SK-N-SH treated with all-trans-retinoic acid at 6 μM for 48 hours (cell line): ENCODE results near the gene HS6ST2.

ENCODE experiments used
- ATAC-seq: fragments of 200-7000 bp; cut with Tn5 transposase; 3 replicates; pipeline ENCODE4 v1.9.1; 2020; ENCODE audit warnings: mild to moderate bottlenecking, moderate library complexity
- ARNTL ChIP-seq: fragments of 450-650 bp; formaldehyde crosslinking; IDR thresholded peaks from 2 replicates; pipeline ENCODE4 v1.5.0; 2020; ENCODE audit warnings: low read depth, mild to moderate bottlenecking, moderate library complexity, borderline replicate concordance
- BACH2 ChIP-seq: fragments of 250-450 bp; sonication (Bioruptor Pico); IDR thresholded peaks from 2 replicates; pipeline ENCODE4 v1.9.0; 2021; ENCODE audit warnings: mild to moderate bottlenecking, borderline replicate concordance
- CSDC2 ChIP-seq: fragments of 250-450 bp; sonication (Bioruptor Pico); IDR thresholded peaks from 2 replicates; pipeline ENCODE4 v1.5.0; 2020; ENCODE audit warnings: mild to moderate bottlenecking, moderate library complexity
- ESRRG ChIP-seq: fragments of 250-450 bp; sonication (Bioruptor Pico); IDR thresholded peaks from 2 replicates; pipeline ENCODE4 v1.6.1; 2021; ENCODE audit warnings: mild to moderate bottlenecking
- GLIS3 ChIP-seq: fragments of 250-450 bp; sonication (Bioruptor Pico); IDR thresholded peaks from 2 replicates; pipeline ENCODE4 v1.5.0; 2020; ENCODE audit warnings: mild to moderate bottlenecking, moderate library complexity
- ISL1 ChIP-seq: fragments of 250-450 bp; sonication (Bioruptor Pico); IDR thresholded peaks from 2 replicates; pipeline ENCODE4 v2.1.2; 2022; ENCODE audit warnings: mild to moderate bottlenecking, moderate library complexity
- PPARA ChIP-seq: fragments of 250-450 bp; sonication (Bioruptor Pico); IDR thresholded peaks from 2 replicates; pipeline ENCODE4 v1.5.0; 2020; ENCODE audit warnings: mild to moderate bottlenecking, borderline replicate concordance
- RARB ChIP-seq: fragments of 250-450 bp; sonication (Bioruptor Pico); IDR thresholded peaks from 2 replicates; pipeline ENCODE4 v1.8.0; 2021; ENCODE audit warnings: mild to moderate bottlenecking, moderate library complexity
- SNAI2 ChIP-seq: fragments of 250-450 bp; sonication (Bioruptor Pico); IDR thresholded peaks from 2 replicates; pipeline ENCODE4 v1.5.0; 2020; ENCODE audit warnings: mild to moderate bottlenecking, moderate library complexity
- TCF4 ChIP-seq: fragments of 250-450 bp; sonication (Bioruptor Pico); IDR thresholded peaks from 2 replicates; pipeline ENCODE4 v1.8.0; 2021; ENCODE audit warnings: mild to moderate bottlenecking, moderate library complexity, borderline replicate concordance
- TOX ChIP-seq: fragments of 250-450 bp; sonication (Bioruptor Pico); IDR thresholded peaks from 2 replicates; pipeline ENCODE4 v1.8.0; 2021; ENCODE audit warnings: mild to moderate bottlenecking, moderate library complexity, borderline replicate concordance
- ZC3H10 ChIP-seq: fragments of 250-450 bp; sonication (Bioruptor Pico); IDR thresholded peaks from 2 replicates; pipeline ENCODE4 v1.5.1; 2021; ENCODE audit warnings: mild to moderate bottlenecking, moderate library complexity
- ZFP3 ChIP-seq: fragments of 250-450 bp; sonication (Bioruptor Pico); IDR thresholded peaks from 2 replicates; pipeline ENCODE4 v1.5.0; 2020; ENCODE audit warnings: mild to moderate bottlenecking, moderate library complexity
- ZFP30 ChIP-seq: fragments of 450-650 bp; formaldehyde crosslinking; IDR thresholded peaks from 2 replicates; pipeline ENCODE4 v1.5.0; 2022; ENCODE audit warnings: mild to moderate bottlenecking, moderate library complexity
- ZNF565 ChIP-seq: fragments of 450-650 bp; formaldehyde crosslinking; conservative IDR thresholded peaks from 2 replicates; pipeline ENCODE4 v1.5.0; 2020; ENCODE audit warnings: low read depth, mild to moderate bottlenecking, moderate library complexity
- ZNF70 ChIP-seq: fragments of 450-650 bp; formaldehyde crosslinking; IDR thresholded peaks from 2 replicates; pipeline ENCODE4 v1.5.0; 2020; ENCODE audit warnings: mild to moderate bottlenecking, moderate library complexity
- TF ChIP-seq, protein P1 (sequence below): fragments of 250-450 bp; sonication (Bioruptor Pico); IDR thresholded peaks from 2 replicates; pipeline ENCODE4 v1.8.0; 2021; ENCODE audit warnings: low read depth, mild to moderate bottlenecking, moderate library complexity, borderline replicate concordance
- TF ChIP-seq, protein P2 (sequence below): fragments of 250-450 bp; sonication (Bioruptor Pico); IDR thresholded peaks from 2 replicates; pipeline ENCODE4 v1.5.1; 2020; ENCODE audit warnings: low read depth, mild to moderate bottlenecking, moderate library complexity
- TF ChIP-seq, protein P3 (sequence below): fragments of 250-450 bp; sonication (Bioruptor Pico); IDR thresholded peaks from 2 replicates; pipeline ENCODE4 v1.5.1; 2021; ENCODE audit warnings: mild to moderate bottlenecking, moderate library complexity
- TF ChIP-seq, protein P4 (sequence below): fragments of 250-450 bp; sonication (Bioruptor Pico); IDR thresholded peaks from 2 replicates; pipeline ENCODE4 v1.8.0; 2020; ENCODE audit warnings: mild to moderate bottlenecking, moderate library complexity, borderline replicate concordance
- TF ChIP-seq, protein P5 (sequence below): fragments of 250-450 bp; sonication (Bioruptor Pico); IDR thresholded peaks from 2 replicates; pipeline ENCODE4 v1.5.0; 2020; ENCODE audit warnings: mild to moderate bottlenecking, moderate library complexity

HS6ST2 gene

DNA sequence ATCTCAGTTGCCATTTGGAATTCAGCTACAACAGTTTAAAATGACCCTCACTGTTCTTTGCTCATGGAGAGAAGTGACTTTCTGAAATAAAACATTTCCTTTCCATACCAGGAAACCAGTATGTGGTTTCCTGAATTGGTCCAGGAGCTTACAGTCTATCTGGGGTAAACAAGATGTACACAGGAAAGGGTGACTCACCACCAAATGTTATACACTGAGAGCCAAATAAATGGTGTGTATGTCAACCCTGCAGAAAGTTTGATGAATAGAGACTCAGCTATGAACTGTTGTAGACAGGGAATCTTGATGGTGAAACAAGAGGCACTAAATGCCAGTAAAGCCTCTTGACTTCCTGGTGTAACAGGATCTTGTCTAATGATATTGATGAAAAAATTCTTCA, 100.4 kb downstream of the HS6ST2 start:
- no peak for ATAC-seq
- TF ChIP-seq ESRRG (no peak), PPARA (CRISPR knock-in tag) (no peak), ZNF565 (CRISPR knock-in tag) (no peak), SNAI2 (CRISPR knock-in tag) (no peak), TCF4 (no peak), RARB (CRISPR knock-in tag) (no peak), CSDC2 (CRISPR knock-in tag) (no peak), ZFP3 (CRISPR knock-in tag) (no peak), GLIS3 (CRISPR knock-in tag) (no peak)
- TF ChIP-seq, protein P1, sequence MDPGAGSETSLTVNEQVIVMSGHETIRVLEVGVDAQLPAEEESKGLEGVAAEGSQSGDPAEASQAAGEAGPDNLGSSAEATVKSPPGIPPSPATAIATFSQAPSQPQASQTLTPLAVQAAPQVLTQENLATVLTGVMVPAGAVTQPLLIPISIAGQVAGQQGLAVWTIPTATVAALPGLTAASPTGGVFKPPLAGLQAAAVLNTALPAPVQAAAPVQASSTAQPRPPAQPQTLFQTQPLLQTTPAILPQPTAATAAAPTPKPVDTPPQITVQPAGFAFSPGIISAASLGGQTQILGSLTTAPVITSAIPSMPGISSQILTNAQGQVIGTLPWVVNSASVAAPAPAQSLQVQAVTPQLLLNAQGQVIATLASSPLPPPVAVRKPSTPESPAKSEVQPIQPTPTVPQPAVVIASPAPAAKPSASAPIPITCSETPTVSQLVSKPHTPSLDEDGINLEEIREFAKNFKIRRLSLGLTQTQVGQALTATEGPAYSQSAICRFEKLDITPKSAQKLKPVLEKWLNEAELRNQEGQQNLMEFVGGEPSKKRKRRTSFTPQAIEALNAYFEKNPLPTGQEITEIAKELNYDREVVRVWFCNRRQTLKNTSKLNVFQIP = no peak
- TF ChIP-seq, protein P2, sequence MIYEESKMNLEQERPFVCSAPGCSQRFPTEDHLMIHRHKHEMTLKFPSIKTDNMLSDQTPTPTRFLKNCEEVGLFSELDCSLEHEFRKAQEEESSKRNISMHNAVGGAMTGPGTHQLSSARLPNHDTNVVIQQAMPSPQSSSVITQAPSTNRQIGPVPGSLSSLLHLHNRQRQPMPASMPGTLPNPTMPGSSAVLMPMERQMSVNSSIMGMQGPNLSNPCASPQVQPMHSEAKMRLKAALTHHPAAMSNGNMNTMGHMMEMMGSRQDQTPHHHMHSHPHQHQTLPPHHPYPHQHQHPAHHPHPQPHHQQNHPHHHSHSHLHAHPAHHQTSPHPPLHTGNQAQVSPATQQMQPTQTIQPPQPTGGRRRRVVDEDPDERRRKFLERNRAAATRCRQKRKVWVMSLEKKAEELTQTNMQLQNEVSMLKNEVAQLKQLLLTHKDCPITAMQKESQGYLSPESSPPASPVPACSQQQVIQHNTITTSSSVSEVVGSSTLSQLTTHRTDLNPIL (CRISPR knock-in tag) = no peak
- TF ChIP-seq, all 23 proteins: peak for 0

DNA sequence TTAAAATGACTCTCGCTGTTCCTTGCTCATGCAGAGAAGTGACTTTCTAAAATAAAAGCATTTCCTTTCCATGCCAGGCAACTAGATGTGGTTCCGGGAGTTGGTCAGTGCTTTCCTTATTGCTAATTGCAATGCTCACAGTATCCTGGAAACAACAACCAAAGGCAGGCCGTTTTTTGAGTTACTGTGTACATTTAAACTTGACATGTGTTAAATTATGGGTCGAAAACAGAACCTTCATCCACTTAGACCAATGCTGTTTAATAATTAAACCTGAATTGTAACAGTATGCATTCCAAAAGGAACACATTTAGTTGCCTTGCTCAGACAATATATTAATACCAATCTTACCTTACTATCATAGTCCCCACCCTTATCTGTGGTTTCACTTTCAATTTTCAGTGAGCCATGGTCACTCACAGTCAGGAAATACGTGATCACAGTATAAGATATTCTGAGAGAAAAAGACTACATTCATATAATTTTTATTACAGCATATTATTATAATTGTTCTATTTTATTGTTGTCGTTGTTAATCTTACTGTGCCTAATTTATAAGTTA, 102.6 kb downstream of the HS6ST2 start:
- TF ChIP-seq ZFP30 (CRISPR knock-in tag) (no peak), ESRRG (no peak)
- ATAC-seq = no peak

DNA sequence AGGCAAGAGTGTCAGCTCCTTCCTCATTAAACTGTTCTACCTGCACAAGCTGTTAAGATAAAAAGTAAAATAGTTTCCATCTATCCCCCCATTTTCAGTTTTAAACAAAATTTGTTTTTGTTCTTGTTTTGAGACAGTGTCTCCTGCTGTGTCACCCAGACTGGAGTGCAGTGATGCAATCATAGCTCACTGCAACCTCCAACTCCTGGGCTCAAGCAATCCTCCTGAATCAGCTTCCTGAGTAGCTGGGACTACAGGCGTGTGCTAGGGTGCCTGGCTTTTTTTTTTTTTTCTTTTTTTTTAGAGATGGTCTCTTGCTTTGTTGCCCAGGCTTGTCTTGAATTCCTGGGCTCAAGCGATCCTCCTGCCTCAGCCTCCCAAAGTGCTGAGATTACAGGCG, 105.4 kb downstream of the HS6ST2 start:
- TF ChIP-seq TOX (CRISPR knock-in tag) (no peak), BACH2 (CRISPR knock-in tag) (no peak), ZFP3 (CRISPR knock-in tag) (no peak), RARB (CRISPR knock-in tag) (no peak), ZNF70 (no peak), PPARA (CRISPR knock-in tag) (no peak), CSDC2 (CRISPR knock-in tag) (no peak), GLIS3 (CRISPR knock-in tag) (no peak), ZFP30 (CRISPR knock-in tag) (no peak)
- TF ChIP-seq, protein P3, sequence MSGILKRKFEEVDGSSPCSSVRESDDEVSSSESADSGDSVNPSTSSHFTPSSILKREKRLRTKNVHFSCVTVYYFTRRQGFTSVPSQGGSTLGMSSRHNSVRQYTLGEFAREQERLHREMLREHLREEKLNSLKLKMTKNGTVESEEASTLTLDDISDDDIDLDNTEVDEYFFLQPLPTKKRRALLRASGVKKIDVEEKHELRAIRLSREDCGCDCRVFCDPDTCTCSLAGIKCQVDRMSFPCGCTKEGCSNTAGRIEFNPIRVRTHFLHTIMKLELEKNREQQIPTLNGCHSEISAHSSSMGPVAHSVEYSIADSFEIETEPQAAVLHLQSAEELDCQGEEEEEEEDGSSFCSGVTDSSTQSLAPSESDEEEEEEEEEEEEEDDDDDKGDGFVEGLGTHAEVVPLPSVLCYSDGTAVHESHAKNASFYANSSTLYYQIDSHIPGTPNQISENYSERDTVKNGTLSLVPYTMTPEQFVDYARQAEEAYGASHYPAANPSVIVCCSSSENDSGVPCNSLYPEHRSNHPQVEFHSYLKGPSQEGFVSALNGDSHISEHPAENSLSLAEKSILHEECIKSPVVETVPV (CRISPR knock-in tag) = no peak
- TF ChIP-seq, protein P4, sequence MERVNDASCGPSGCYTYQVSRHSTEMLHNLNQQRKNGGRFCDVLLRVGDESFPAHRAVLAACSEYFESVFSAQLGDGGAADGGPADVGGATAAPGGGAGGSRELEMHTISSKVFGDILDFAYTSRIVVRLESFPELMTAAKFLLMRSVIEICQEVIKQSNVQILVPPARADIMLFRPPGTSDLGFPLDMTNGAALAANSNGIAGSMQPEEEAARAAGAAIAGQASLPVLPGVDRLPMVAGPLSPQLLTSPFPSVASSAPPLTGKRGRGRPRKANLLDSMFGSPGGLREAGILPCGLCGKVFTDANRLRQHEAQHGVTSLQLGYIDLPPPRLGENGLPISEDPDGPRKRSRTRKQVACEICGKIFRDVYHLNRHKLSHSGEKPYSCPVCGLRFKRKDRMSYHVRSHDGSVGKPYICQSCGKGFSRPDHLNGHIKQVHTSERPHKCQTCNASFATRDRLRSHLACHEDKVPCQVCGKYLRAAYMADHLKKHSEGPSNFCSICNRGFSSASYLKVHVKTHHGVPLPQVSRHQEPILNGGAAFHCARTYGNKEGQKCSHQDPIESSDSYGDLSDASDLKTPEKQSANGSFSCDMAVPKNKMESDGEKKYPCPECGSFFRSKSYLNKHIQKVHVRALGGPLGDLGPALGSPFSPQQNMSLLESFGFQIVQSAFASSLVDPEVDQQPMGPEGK (CRISPR knock-in tag) = no peak
- TF ChIP-seq, protein P5, sequence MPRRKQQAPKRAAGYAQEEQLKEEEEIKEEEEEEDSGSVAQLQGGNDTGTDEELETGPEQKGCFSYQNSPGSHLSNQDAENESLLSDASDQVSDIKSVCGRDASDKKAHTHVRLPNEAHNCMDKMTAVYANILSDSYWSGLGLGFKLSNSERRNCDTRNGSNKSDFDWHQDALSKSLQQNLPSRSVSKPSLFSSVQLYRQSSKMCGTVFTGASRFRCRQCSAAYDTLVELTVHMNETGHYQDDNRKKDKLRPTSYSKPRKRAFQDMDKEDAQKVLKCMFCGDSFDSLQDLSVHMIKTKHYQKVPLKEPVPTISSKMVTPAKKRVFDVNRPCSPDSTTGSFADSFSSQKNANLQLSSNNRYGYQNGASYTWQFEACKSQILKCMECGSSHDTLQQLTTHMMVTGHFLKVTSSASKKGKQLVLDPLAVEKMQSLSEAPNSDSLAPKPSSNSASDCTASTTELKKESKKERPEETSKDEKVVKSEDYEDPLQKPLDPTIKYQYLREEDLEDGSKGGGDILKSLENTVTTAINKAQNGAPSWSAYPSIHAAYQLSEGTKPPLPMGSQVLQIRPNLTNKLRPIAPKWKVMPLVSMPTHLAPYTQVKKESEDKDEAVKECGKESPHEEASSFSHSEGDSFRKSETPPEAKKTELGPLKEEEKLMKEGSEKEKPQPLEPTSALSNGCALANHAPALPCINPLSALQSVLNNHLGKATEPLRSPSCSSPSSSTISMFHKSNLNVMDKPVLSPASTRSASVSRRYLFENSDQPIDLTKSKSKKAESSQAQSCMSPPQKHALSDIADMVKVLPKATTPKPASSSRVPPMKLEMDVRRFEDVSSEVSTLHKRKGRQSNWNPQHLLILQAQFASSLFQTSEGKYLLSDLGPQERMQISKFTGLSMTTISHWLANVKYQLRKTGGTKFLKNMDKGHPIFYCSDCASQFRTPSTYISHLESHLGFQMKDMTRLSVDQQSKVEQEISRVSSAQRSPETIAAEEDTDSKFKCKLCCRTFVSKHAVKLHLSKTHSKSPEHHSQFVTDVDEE (CRISPR knock-in tag) = no peak
- TF ChIP-seq, all 23 proteins: peak for 0

DNA sequence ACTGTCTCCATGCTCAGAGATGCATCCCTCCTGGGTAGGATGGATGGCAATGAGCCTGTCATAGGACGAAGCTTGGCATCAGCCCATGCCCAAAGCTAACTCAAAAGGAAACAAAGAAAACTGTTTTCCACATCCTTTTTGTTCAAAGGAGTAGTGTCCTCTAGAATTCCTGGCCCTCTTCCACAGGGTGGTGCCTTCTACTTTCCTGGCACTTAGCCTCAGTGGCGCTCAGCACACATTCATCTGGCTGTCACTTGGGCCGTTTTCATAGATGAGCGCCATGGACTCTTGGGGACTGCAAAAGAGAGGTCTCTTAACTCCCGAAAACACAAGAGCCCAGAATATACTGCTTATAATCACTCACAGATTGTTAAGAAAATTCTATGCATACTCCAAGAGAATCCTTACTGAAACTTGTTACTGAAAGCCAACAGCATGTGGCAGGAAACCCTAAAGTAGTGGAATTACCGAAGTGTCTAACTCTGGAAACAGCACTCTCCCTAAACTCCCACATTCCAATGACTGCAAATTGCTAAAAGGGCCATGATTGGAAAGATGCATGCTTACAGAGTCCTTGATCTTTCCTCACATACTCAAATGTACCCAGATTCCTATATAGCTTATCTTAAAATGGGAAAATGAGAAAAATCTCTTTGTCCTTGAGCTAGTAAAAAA, 110.0 kb downstream of the HS6ST2 start:
- TF ChIP-seq, protein P1 = no peak
- TF ChIP-seq ZNF70 (no peak), ZNF565 (CRISPR knock-in tag) (no peak), ARNTL (CRISPR knock-in tag) (no peak), BACH2 (CRISPR knock-in tag) (no peak), ISL1 (CRISPR knock-in tag) (no peak), ZC3H10 (no peak), TCF4 (no peak), RARB (CRISPR knock-in tag) (no peak), ESRRG (no peak)
- TF ChIP-seq, protein P5 (CRISPR knock-in tag) = no peak

More for the DNA sequence above, 105.4 kb downstream of the HS6ST2 start:
- no peak for ATAC-seq

More for the DNA sequence above, 110.0 kb downstream of the HS6ST2 start:
- no peak for ATAC-seq
